Keratinocyte (primary cell): ENCODE measurements around the gene KICS2. TPM values are rescaled to one million over a fixed set of nuclear protein-coding genes. Genes with fewer than 3 reads are reported as not detected.

Source experiments
- DNase-seq: peaks from one replicate; pipeline ENCODE4 v3.0.0-alpha.2; 2011; ENCODE audit warnings: low read depth, missing footprints, low spot score
- FAIRE-seq: peaks from 2 replicates; lab custom pipeline; 2011; peaks lifted over from hg19 to GRCh38; lab: Jason Lieb, UNC
- H2AFZ ChIP-seq: 2 replicates; pipeline ENCODE4 v1.6.0; 2012; ENCODE audit warnings: low read length, control low read depth, inconsistent platforms; ENCODE audit not compliant: control insufficient read depth
- H3K27ac ChIP-seq: 2 replicates; pipeline ENCODE4 v1.5.1; 2011; ENCODE audit warnings: low read length; ENCODE audit not compliant: control insufficient read depth, insufficient read depth
- H3K27me3 ChIP-seq: 3 replicates; pipeline ENCODE4 v1.6.0; 2011; ENCODE audit warnings: low read length; ENCODE audit not compliant: control insufficient read depth, insufficient read depth; ENCODE audit errors: extremely low read depth
- H3K36me3 ChIP-seq, 2 experiments: 2 replicates in 1 of 2; 3 replicates in 1 of 2; pipeline ENCODE4 v1.5.1; 2011; ENCODE audit warnings: low read length in 2 of 2, mild to moderate bottlenecking in 1 of 2; ENCODE audit not compliant: control insufficient read depth in 2 of 2, insufficient read depth in 2 of 2; ENCODE audit errors: extremely low read depth in 1 of 2
- H3K4me1 ChIP-seq: 3 replicates; pipeline ENCODE4 v1.5.1; 2011; ENCODE audit warnings: low read length; ENCODE audit not compliant: control insufficient read depth, insufficient read depth; ENCODE audit errors: extremely low read depth
- H3K4me2 ChIP-seq: 3 replicates; pipeline ENCODE4 v1.6.0; 2011; ENCODE audit warnings: low read depth, low read length; ENCODE audit not compliant: control insufficient read depth, insufficient read depth; ENCODE audit errors: extremely low read depth
- H3K4me3 ChIP-seq, 3 experiments: fragments of 200-600 bp in 1 of 3; sonication (generic) in 1 of 3; 2 replicates in 2 of 3; 3 replicates in 1 of 3; pipeline ENCODE4 v1.5.1; 2011 to 2016; ENCODE audit warnings: low read length in 3 of 3, mild to moderate bottlenecking in 3 of 3, control low read depth in 2 of 3, inconsistent platforms in 1 of 3, low read depth in 1 of 3, mixed read lengths in 1 of 3, mixed run types in 1 of 3, moderate library complexity in 1 of 3; ENCODE audit not compliant: control insufficient read depth in 2 of 3, insufficient read depth in 2 of 3; ENCODE audit errors: extremely low read depth in 1 of 3
- H3K79me2 ChIP-seq: 2 replicates; pipeline ENCODE4 v1.6.0; 2012; ENCODE audit warnings: low read length; ENCODE audit not compliant: control insufficient read depth, insufficient read depth
- H3K9ac ChIP-seq: 3 replicates; pipeline ENCODE4 v1.6.0; 2011; ENCODE audit warnings: low read length; ENCODE audit not compliant: control insufficient read depth, insufficient read depth; ENCODE audit errors: extremely low read depth
- H3K9me1 ChIP-seq: 3 replicates; pipeline ENCODE4 v1.6.0; 2011; ENCODE audit warnings: low read length; ENCODE audit not compliant: control insufficient read depth, insufficient read depth; ENCODE audit errors: extremely low read depth
- H3K9me3 ChIP-seq: 2 replicates; pipeline ENCODE4 v1.5.1; 2012; ENCODE audit warnings: low read depth, low read length; ENCODE audit not compliant: control insufficient read depth
- H4K20me1 ChIP-seq: 3 replicates; pipeline ENCODE4 v1.6.0; 2011; ENCODE audit warnings: low read length; ENCODE audit not compliant: control insufficient read depth, insufficient read depth; ENCODE audit errors: extremely low read depth
- CTCF ChIP-seq, 3 experiments: IDR thresholded peaks in 1 of 3; conservative IDR thresholded peaks in 1 of 3; optimal IDR thresholded peaks in 1 of 3; 2 replicates in 2 of 3; 3 replicates in 1 of 3; pipeline versions ENCODE3 to v1.5.1; 2011; ENCODE audit warnings: low read length in 3 of 3, mild to moderate bottlenecking in 3 of 3, moderate library complexity in 2 of 3, control low read depth in 1 of 3, inconsistent platforms in 1 of 3; ENCODE audit not compliant: insufficient read depth in 2 of 3; ENCODE audit errors: extremely low read depth in 1 of 3
- dilution Hi-C: fragments of 300-500 bp; cut with MboI; formaldehyde crosslinking; loops from one replicate; pipeline ENCODE4 v1.7.0; 2020; ENCODE audit warnings: low sequenced_read_pairs; ENCODE audit not compliant: extremely low pct_ligation_motif_present
- polyA plus RNA-seq, 5 experiments: library from polyadenylated mRNA; depleted of rRNA in 3 of 5; stranded (reverse) in 3 of 5; stranded (forward) in 1 of 5; unstranded in 1 of 5; fragments of >200 nt; gene quantifications; 1 replicate in 1 of 5; 2 replicates in 3 of 5; 3 replicates in 1 of 5; pipeline versions ENCODE4 v1.2.1 to v1.2.3, GENCODE V29; 2011 to 2012; ENCODE audit warnings: missing spikeins in 2 of 5, low read depth in 1 of 5, low replicate concordance in 1 of 5

Gene KICS2
- polyA plus RNA-seq, 1 donor (not counting 4 experiments of a cell fraction or from before 2014, with no cell fraction given), result 6.2 TPM

GRCh38 chr12:64255249-64255648, 33.2 kb upstream of the KICS2 start:
- Histone ChIP-seq H3K9me1 (no peaks in the 10 kb centered on the region), H3K9me3 (no peaks in the 10 kb centered on the region), H3K36me3 (no peaks in the 10 kb centered on the region), H3K27me3 (no peaks in the 10 kb centered on the region), H4K20me1 (no peaks in the 10 kb centered on the region), H3K27ac (no peak overlapping the region), H3K4me3 (no peak overlapping the region), H3K4me1 (no peaks in the 10 kb centered on the region), H3K79me2 (no peaks in the 10 kb centered on the region), H3K4me2 (no peak overlapping the region), H2AFZ (no peak overlapping the region), H3K9ac (no peak overlapping the region)
- no peak for TF ChIP-seq CTCF (optimal IDR thresholded peaks at IDR 0.05 in 1 of 3, IDR thresholded peaks at IDR 0.05 in 1 of 3, conservative IDR thresholded peaks at IDR 0.05 in 1 of 3; ENCODE audit: extremely low read depth in 1 of 3, insufficient read depth in 2 of 3, low read length in 3 of 3)
- FAIRE-seq, result no peak
- no peak for DNase-seq
- dilution Hi-C loops, result loop anchor here (25.0 kb wide), 1 partner anchor 418 kb away; the partner anchor contains the start of gene SRGAP1

GRCh38 chr12:64253356-64253755, 31.3 kb upstream of the KICS2 start:
- dilution Hi-C loops, result loop anchor here (25.0 kb wide), 1 partner anchor 416 kb away; the partner anchor contains the start of gene SRGAP1
- no peak for FAIRE-seq
- H3K4me2 ChIP-seq, result no peak overlapping the region

More at GRCh38 chr12:64253356-64253755, 31.3 kb upstream of the KICS2 start:
- TF ChIP-seq CTCF (optimal IDR thresholded peaks at IDR 0.05 in 1 of 3, IDR thresholded peaks at IDR 0.05 in 1 of 3, conservative IDR thresholded peaks at IDR 0.05 in 1 of 3; ENCODE audit: extremely low read depth in 1 of 3, insufficient read depth in 2 of 3, low read length in 3 of 3), result no peak
- Histone ChIP-seq H3K9me1 (no peaks in the 10 kb centered on the region), H3K9me3 (no peaks in the 10 kb centered on the region), H3K27me3 (no peaks in the 10 kb centered on the region), H2AFZ (no peak overlapping the region), H3K36me3 (no peaks in the 10 kb centered on the region), H3K4me1 (no peaks in the 10 kb centered on the region), H4K20me1 (no peaks in the 10 kb centered on the region), H3K4me3 (no peak overlapping the region), H3K27ac (no peak overlapping the region), H3K9ac (no peak overlapping the region), H3K79me2 (no peaks in the 10 kb centered on the region)
- DNase-seq, result no peak
